IPS-18c (cell line): Measurements from ENCODE around the gene ABLIM2.
"Not testable (repeated sequence)": the region's sequence is repeated elsewhere in the genome, so short reads cannot be mapped to it uniquely, and the experiment has no call there.

ENCODE experiments used
- H3K4me3 ChIP-seq: 2 replicates; pipeline ENCODE4 v1.7.0; 2013; ENCODE audit warnings: low read depth, mild to moderate bottlenecking, low read length, moderate library complexity; ENCODE audit not compliant: insufficient read depth
- H3K9me3 ChIP-seq: one replicate; pipeline ENCODE4 v1.6.1; 2013; ENCODE audit warnings: mild to moderate bottlenecking, low read length, moderate library complexity; ENCODE audit not compliant: control insufficient read depth, insufficient read depth

The ABLIM2 gene

DNA sequence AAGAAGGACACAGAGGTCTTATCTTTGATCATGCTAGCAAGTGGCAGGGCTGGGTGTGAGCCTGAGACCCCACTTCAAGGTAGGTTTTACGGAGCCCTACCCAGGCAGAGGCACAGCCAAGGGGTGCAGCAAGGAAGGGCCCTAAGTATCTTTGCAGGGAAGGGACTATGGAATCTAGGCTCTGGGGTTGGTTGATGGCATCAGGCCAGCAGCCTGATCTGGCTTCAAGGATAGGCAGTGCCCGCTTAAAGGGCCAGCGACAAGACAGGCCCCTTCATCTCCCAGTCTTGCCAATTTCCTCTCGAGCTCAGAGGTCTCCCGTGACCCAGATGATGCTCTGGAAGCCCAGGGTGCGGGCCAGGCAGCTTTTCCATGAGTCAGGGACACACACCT, 5.8 kb downstream of the ABLIM2 start:
- Histone ChIP-seq H3K4me3 (no peak overlapping the region), H3K9me3 (no peaks in the 10 kb centered on the region)

DNA sequence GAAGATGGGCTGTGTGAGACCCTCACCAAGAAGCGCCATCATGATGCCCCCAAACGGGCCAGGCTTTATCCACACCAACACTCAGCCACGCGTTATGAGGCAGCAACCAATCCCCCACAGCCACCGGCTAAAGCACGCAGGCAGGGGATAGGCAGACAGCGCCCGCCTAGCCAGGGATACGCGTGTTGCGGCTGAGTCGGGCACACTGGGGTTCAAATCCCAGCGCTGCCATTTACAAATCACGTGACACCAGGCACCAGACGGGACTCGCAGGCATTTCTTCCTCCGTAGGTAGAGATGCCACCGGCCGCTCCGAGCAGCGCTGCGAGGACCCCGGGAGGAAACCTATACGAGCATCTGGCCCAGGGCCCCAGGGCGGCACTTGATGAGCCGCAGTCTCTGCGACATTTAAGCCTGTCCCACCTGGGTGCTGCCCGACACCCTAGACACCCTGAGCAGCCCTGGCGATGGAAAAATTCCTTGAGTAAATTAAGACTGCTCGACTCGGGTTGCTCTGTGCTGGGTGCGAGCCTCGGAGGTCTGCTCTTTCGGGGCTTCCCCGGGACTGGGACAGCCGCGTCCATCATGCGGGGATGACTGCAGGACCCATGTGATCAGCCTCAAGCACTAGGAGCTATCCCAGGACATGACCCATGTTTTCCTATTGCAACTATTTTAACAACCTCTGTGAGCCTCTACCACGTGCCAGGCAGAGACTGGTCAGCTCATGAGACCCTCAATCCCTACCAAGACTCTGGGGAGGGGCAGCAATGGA, 6.3 kb downstream of the ABLIM2 start:
- H3K9me3 ChIP-seq = no peaks in the 10 kb centered on the region
- H3K4me3 ChIP-seq = no peak overlapping the region

DNA sequence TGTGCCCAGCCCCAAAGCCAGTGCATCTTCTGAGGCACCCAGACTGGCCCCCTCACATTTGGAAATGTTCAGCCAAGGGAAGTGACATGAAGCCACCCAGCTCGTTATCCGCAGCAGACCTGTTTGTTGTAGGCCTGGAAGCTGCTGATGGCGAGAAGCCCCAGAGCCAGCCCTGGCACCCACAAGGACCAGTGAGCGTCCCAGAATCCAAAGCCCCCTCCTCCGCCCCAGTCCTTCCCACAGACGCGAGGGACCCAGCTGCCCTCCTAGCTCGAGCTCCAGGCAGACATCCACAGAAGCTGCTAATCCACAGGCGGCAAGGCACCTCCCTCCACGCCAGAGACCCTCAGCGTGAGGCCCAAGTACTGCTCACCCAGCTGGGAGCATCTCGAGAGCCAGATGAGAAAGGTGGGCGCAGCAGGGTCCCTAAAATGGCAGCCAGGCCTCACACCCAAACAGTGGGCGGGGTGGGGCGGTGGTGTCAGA, 7.4 kb downstream of the ABLIM2 start:
- no peaks in the 10 kb centered on the region for H3K9me3 ChIP-seq
- H3K4me3 ChIP-seq = no peak overlapping the region

DNA sequence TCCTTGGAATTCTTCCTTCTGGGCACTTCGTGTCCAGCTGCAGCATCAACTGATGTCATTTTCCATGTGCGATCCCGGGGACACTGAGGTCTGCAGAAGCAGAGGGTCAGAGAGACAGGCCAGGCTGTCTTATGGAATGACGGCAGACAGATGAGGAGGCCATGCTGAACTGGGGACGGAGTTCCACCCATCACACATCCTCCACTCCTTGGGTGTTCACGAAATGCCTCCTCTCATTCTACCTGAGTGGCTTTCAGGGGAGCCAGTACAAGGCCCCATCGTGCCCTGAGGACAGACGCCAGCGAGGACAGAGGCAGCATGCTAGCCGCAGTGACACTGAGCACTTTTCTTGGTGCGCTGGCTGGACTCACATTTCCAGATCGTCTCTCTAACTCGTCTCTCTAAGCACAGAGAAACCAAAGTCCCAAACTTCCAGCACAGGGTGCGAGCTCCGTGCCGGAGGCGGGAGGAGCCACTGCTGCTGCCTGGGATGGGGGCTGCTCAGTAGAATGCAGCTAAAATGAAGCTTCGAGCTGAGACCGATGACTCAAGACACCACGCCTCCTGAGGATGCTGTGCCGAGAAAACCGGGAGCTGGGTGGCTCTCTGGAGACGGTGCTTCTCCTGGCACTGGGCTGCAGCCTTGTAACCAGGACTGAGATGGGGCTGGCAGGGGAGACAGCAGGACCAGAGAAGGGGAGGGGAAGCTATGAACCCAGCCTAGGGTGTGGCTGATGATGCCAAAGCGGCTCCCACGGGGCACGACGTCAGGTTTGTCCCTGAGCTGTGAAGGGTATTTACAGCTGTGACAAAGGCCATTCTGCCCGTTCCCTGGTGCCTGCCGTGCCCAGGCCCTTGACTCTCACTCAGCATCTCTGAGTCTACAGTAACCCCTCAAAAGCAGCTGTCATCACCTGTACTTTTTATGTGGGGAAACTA, 8.2 kb downstream of the ABLIM2 start:
- H3K4me3 ChIP-seq = no peak overlapping the region

DNA sequence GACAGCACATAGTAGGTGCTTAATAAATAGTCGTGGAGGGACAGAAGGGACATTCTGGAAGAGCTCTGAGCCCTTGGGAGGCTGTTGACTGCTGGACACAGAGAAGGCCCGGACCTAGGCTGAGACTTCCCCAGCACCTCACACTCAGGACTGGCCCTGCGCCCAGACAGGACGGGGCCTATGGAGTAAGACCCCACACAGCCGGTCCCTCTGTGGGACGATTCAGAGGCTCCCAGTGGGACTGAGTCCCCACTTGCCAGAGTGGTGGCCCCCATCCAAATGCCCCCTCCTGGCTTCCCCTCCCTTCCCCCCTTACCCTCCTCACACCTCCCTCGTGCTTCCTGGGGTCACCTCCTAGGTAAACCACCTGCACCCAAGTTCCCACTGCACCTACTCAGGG, 8.9 kb downstream of the ABLIM2 start:
- Histone ChIP-seq H3K4me3 (no peak overlapping the region), H3K9me3 (no peaks in the 10 kb centered on the region)

More for the DNA sequence above, 8.2 kb downstream of the ABLIM2 start:
- H3K9me3 ChIP-seq = no peaks in the 10 kb centered on the region

DNA sequence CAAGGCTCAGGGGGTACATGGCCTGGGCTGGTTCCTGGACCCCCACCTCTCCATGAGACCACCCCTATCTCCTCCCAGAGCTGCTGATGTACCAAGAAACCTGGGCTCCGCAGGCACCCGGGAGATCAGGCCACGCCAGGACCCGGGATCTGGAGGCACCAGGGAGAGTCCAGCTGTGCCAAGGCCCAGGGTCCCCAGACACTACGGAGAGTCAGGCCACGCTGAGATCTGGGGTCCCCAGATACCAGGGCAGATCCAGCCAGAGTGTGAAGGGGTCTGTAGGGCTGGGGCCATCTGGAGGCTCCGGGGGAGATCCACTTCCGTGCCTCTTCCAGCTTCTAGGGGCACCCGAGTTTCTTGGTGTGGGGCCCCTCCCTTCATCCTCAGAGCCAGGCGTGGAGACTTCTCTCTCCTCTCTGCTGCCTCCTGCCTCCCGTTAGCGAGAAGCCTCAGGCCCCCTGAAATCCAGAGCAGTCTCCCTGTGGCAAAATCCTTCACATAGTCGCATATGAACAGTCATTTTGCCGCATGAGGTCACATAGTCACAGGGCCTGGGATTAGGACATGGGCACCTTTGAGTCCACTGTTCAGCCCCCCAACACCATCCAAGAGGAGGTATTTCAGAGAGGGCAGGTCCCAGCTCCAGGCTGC, 9.7 kb downstream of the ABLIM2 start:
- no peaks in the 10 kb centered on the region for H3K9me3 ChIP-seq
- no peak overlapping the region for H3K4me3 ChIP-seq

DNA sequence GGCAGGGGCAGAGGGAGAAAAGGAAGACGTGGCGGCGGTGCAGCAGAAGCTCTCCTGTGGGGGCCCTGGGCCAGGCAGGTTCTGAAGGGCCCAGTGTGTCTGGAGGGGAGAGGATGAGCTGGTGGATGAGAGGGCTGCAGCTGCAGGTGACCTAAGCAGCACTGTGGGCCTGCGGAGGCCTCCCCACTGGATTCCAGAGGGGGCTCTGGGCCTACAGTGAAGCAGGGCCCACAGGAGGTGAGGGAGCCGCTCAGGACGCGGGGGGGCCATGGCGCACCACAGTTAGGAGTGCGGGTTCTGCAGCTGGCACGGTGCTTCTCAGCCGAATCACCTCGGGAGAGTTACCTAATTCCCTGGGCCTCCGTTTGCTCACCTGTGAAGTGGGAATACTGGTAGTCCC, 10.5 kb downstream of the ABLIM2 start:
- Histone ChIP-seq H3K4me3 (no peak overlapping the region), H3K9me3 (no peaks in the 10 kb centered on the region)

DNA sequence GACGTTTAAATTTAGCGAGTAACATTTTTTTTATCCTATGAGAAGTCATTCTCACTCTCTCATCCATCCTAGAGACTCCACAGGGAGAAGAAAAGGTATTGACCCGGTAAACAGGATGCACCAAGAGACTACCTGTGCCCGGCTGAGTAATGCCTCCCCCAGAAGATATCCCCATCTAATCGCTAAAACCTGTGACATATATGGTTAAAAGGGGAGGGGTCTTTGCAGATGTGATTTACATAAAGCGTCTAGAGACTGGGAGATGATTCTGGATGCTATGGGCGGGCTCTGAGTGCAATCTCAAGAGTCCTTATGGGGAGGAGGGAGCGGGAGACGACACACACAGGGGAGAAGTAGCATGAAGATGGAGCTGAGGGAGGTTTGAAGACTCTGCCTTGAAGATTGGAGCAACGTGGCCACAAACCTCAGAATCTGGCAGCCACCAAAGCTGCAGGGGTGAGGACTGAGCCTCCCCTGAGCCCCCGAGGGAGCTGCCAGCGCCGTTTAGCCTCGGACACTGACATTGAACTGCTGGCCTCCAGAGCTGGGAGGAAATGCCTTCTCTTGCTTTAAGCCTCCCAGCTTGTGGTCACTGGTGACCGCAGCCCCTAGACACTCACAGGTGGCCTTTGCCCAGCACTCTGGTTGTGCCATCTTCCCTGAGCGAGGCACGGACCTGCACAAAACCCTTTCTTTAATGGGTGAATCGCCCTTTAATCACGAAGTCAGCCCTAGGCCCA, 11.2 kb downstream of the ABLIM2 start:
- no peaks in the 10 kb centered on the region for H3K9me3 ChIP-seq

DNA sequence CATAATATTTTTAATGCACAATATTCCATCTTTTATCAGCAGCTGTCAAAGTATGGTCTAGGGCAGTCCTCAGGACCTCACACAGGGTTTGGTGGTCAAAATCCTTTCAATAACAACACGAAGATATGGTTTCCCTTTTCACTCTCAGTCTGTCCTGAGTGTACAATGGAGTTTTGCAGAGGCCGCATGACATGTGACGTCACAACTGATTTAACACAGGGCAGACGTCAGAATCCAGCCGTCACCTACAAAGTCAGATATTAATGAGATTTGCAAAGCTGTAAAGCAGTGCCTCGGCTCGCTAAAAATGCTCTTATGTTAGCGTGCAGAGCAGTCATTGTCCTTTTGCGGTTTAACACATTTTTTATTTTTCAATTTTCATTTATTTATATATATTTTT, 12.5 kb downstream of the ABLIM2 start:
- H3K4me3 ChIP-seq = no peak overlapping the region
- H3K9me3 ChIP-seq = no peaks in the 10 kb centered on the region

More for the DNA sequence above, 11.2 kb downstream of the ABLIM2 start:
- H3K4me3 ChIP-seq = no peak overlapping the region

DNA sequence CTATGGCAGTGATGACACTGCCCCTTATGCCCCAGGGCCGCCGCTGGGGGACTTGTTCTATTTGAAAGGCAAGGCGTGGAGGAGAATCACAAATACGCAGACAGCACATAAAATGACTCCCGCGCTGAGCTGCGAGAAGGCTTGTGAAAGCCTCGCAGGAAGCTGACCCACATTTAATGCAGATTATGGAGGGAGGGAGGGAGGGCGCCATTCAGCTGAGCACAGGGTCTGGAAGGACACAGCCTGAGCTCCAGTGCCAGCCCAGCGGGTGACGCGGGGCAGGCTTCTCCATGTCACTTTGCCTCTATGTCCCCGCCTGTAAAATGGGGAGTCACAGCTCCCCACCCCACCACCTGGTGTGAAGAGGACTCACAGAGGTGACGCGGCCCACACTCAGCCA, 14.3 kb downstream of the ABLIM2 start:
- H3K4me3 ChIP-seq = no peak overlapping the region
- no peaks in the 10 kb centered on the region for H3K9me3 ChIP-seq

DNA sequence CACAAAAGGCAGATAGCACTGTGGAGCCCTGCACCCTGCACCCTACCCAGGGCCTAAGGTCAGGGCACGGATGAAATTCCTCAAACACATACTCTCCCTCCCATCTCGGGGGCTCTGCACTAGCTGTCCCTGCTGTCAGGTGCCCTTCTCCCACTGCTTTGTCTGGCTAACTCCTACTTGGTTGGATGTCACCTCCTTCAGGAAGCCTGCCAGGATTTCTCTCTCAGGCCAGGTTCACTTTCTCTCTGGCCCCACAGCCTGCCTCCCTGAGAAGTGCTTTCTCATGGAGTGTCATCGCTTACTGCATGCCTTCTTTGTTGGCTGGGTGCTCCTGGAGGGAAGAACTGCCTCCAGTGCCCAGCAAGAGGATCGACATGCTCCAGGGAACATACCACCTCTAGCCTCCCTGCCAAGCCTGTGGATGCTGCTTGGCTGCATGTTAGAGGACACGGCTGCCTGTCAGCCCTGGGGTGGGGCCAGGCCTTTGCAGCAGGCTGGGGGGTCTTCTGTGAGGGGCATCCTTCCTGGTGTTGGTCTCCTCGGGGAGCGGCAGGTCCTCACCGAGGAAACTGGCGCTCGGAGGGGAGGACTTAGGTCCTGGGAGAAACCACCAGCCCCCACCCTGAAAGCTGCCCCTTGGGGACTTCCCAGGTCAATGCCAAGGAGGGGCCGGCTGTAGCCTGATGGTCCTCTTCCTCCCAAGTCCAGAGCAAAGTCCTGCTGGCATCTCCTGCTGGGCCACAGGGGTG, 15.0 kb downstream of the ABLIM2 start:
- H3K9me3 ChIP-seq = no peaks in the 10 kb centered on the region
- H3K4me3 ChIP-seq = no peak overlapping the region

DNA sequence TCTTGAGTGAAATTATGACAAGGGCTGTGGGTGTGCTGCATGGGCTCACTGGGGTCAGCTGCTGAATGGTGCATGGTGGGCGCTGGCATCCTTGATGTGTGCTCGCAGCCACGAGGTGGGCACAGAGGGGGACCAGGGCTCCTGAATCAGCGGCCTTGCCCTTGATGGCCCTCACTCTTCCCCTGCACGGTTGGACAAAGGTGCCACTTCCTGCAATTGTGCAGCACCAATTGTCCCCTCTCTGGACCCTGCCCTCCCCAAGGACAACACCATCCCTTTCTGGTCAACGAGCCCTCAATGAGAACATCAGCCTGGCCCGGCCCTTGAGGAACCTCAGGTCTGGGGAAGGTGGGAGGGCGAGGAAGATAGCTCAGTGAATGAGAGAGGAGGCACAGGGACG, 16.1 kb downstream of the ABLIM2 start:
- H3K4me3 ChIP-seq = no peak overlapping the region
- H3K9me3 ChIP-seq = no peaks in the 10 kb centered on the region

DNA sequence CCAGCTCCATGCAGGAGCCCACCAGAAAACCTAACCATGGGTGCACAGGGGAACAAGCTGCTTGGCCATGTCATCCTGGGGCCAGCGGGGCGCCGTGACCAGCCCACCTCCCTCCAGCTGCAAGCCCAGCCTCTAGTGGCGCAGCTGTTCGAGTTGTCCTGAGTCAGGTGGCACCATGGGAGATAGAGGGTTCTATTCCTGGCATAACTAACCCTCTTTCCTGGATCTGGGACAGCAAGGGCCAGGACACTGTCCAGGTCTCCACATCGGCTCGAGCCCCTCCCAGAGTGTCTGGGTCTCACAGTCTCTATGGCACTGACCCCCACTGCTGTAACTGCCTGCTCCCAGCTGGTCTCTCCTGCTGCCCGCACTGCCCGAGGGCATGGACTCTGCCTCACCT, 16.7 kb downstream of the ABLIM2 start:
- Histone ChIP-seq H3K9me3 (no peaks in the 10 kb centered on the region), H3K4me3 (no peak overlapping the region)

DNA sequence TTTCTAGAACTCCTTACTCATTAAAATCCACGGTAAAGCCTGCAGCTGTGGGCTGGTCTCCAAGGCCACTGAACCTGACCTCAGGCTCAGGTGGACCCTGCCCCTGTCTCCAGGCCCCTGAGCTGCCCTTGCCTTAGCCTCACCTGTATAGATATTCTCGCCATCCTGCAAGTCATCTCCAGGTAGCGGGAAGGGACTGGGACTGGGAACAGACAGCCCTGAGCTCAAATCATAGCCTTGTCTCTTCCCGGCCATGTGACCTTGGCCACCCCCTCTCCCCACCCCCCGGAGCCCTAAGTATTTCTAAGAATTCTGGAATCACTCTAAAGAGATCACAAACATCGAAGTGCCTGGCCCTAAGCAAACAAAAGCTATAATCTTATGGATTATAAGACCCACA, 17.7 kb downstream of the ABLIM2 start:
- no peak overlapping the region for H3K4me3 ChIP-seq
- H3K9me3 ChIP-seq = no peaks in the 10 kb centered on the region

DNA sequence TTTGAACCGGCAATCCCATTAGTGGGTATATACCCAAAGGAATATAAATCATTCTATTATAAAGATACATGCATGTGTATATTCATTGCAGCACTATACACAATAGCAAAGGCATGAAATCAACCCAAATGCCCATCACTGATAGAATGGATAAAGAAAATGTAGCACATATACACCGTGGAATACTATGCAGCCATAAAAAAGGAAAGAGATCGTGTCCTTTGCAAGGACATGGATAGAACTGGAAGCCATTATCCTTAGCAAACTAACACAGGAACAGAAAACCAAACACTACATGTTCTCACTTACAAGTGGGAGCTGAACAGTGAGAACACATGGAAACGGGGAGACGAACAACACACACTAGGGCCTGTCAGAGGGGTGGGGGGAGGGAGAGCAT, 18.9 kb downstream of the ABLIM2 start:
- not testable (repeated sequence) for H3K4me3 ChIP-seq, H3K9me3 ChIP-seq

DNA sequence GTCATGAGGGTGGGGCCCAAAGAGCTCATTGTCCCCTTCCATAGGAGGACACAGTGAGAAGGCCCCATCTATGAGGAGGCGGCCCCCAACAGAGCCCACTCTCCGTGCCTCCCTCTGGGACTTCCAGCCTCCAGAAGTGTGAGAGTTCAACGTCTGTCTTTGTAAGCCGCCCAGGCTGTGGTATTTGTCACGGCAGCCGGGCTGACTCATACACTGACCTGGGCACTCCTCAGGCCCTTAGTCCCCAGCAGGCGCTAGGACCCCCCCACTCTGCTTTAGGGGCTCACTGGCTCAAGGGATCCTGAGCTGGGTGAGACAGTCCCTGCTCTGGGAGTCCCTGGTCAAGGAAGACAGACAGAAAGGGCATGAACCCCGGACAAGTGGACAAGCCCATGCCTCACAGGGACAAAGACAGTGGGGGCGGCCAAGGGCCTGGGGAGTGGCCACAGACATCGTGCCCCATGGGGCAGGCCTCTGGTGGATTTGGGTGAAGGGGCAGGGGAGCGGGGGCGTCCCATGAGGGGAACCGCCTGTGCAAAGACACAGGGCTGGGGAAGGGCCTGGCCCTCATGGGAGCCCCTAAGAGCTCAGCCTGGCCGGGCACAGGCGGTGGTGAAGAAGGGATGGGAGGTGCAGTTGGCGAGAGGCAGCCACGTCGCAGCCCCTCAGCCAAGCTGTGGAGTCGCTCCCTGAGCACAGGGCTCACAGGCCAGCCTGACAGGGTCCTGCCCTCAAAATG, 21.5 kb downstream of the ABLIM2 start:
- H3K4me3 ChIP-seq = no peak overlapping the region
- no peaks in the 10 kb centered on the region for H3K9me3 ChIP-seq
